Neuronal stem cell (in vitro differentiated cells): ENCODE measurements around the gene RMND5A.

Experiments used
- DNase-seq: peaks from one replicate; pipeline ENCODE4 v3.0.0-alpha.2; 2013; ENCODE audit warnings: low spot score
- H2AFZ ChIP-seq: one replicate; pipeline ENCODE4 v1.6.1; 2013; ENCODE audit warnings: mild to moderate bottlenecking, low read length, inconsistent platforms
- H2AK5ac ChIP-seq: 2 replicates; pipeline ENCODE4 v1.6.1; 2013; ENCODE audit warnings: low read depth, mild to moderate bottlenecking, inconsistent platforms, low read length, moderate library complexity, mixed read lengths
- H2BK120ac ChIP-seq: 2 replicates; pipeline ENCODE4 v1.6.1; 2013; ENCODE audit warnings: low read depth, mild to moderate bottlenecking, inconsistent platforms, low read length, moderate library complexity, mixed read lengths
- H2BK12ac ChIP-seq: one replicate; pipeline ENCODE4 v1.6.1; 2013; ENCODE audit warnings: low read length, inconsistent platforms
- H2BK15ac ChIP-seq: 2 replicates; pipeline ENCODE4 v1.6.1; 2013; ENCODE audit warnings: mild to moderate bottlenecking, low read length, inconsistent platforms, mixed read lengths
- H2BK5ac ChIP-seq: one replicate; pipeline ENCODE4 v1.6.1; 2013; ENCODE audit warnings: inconsistent platforms, mild to moderate bottlenecking, low read length, moderate library complexity
- H3K14ac ChIP-seq: one replicate; pipeline ENCODE4 v1.6.1; 2013; ENCODE audit warnings: low read length, inconsistent platforms
- H3K18ac ChIP-seq: 2 replicates; pipeline ENCODE4 v1.6.1; 2013; ENCODE audit warnings: low read length, inconsistent platforms
- H3K23ac ChIP-seq: 2 replicates; pipeline ENCODE4 v1.6.1; 2013; ENCODE audit warnings: low read depth, mild to moderate bottlenecking, mixed read lengths, low read length, inconsistent platforms; ENCODE audit not compliant: poor library complexity
- H3K27ac ChIP-seq: replicated peaks from 3 replicates; pipeline ENCODE4 v1.5.1; 2013; ENCODE audit warnings: low read length, inconsistent platforms
- H3K27me3 ChIP-seq, 3 experiments: 2 replicates each; pipeline ENCODE4 v1.6.1; 2013; ENCODE audit warnings: low read length in 3 of 3, mild to moderate bottlenecking in 2 of 3, inconsistent platforms in 1 of 3, low read depth in 1 of 3, mixed read lengths in 1 of 3, moderate library complexity in 1 of 3; ENCODE audit not compliant: control insufficient read depth in 3 of 3, insufficient read depth in 3 of 3
- H3K36me3 ChIP-seq, 2 donors: replicated peaks in 1 of 2; 2 replicates each; pipeline ENCODE4 v1.6.1; 2013; ENCODE audit warnings: low read length in 2 of 2; ENCODE audit not compliant: control insufficient read depth in 2 of 2, insufficient read depth in 2 of 2
- H3K4ac ChIP-seq: 2 replicates; pipeline ENCODE4 v1.6.1; 2013; ENCODE audit warnings: inconsistent platforms, mild to moderate bottlenecking, low read length, moderate library complexity
- H3K4me1 ChIP-seq, 2 donors: 1 replicate in 1 of 2; 2 replicates in 1 of 2; pipeline ENCODE4 v1.6.1; 2013; ENCODE audit warnings: low read length in 2 of 2, low read depth in 1 of 2; ENCODE audit not compliant: control insufficient read depth in 2 of 2, insufficient read depth in 1 of 2
- H3K4me2 ChIP-seq: one replicate; pipeline ENCODE4 v1.6.1; 2013; ENCODE audit warnings: mild to moderate bottlenecking, low read length, inconsistent platforms; ENCODE audit not compliant: insufficient read depth, poor library complexity, severe bottlenecking
- H3K4me3 ChIP-seq, 2 donors: 2 replicates each; pipeline ENCODE4 v1.5.1; 2013; ENCODE audit warnings: low read length in 2 of 2, mild to moderate bottlenecking in 2 of 2, inconsistent platforms in 1 of 2, moderate library complexity in 1 of 2
- H3K79me1 ChIP-seq: one replicate; pipeline ENCODE4 v1.6.1; 2013; ENCODE audit warnings: low read depth, mild to moderate bottlenecking, inconsistent platforms, low read length, moderate library complexity
- H3K9ac ChIP-seq: one replicate; pipeline ENCODE4 v1.6.1; 2013; ENCODE audit warnings: mild to moderate bottlenecking, low read depth, low read length, inconsistent platforms; ENCODE audit not compliant: poor library complexity
- H3K9me3 ChIP-seq, 2 donors: replicated peaks in 1 of 2; 2 replicates each; pipeline versions ENCODE3 to v1.6.1; 2013; ENCODE audit warnings: low read length in 2 of 2, mild to moderate bottlenecking in 2 of 2, inconsistent platforms in 1 of 2, low read depth in 1 of 2, mixed read lengths in 1 of 2, moderate library complexity in 1 of 2; ENCODE audit not compliant: control insufficient read depth in 2 of 2, insufficient read depth in 1 of 2
- H4K8ac ChIP-seq: one replicate; pipeline ENCODE4 v1.6.1; 2013; ENCODE audit warnings: low read depth, mild to moderate bottlenecking, inconsistent platforms, low read length, moderate library complexity
- H4K91ac ChIP-seq: one replicate; pipeline ENCODE4 v1.6.1; 2013; ENCODE audit warnings: low read length, low read depth, mild to moderate bottlenecking, inconsistent platforms; ENCODE audit not compliant: poor library complexity
- WGBS, 2 donors: extraction: QIAGEN DNeasy Blood & Tissue Kit; methylation state at CpG; one replicate each; pipeline ENCODE4 v1.1.7; 2013; ENCODE audit warnings: missing lambda C conversion rate in 2 of 2, mixed read lengths in 1 of 2; ENCODE audit not compliant: insufficient read length in 2 of 2, insufficient replicate concordance in 1 of 2; ENCODE audit errors: extremely low coverage in 2 of 2; 5-methylcytosine and 5-hydroxymethylcytosine counted together

Gene RMND5A

GRCh38 chr2:86770816-86771301 is 50.8 kb downstream of the RMND5A start:
- no peak overlapping the region for H3K18ac ChIP-seq
- no CpG with 5 or more reads among the region's 6 CpGs for WGBS, 2 donors
- H3K4me3 ChIP-seq, result no peak overlapping the region
- peaks cover 10 to 96% of the 10 kb centered on the region in 2 donors for H3K36me3 ChIP-seq
- H2BK12ac ChIP-seq, result no peak overlapping the region
- no peak overlapping the region for H2BK120ac ChIP-seq
- H3K27ac ChIP-seq, result no peak overlapping the region
- H2BK15ac ChIP-seq, result no peak overlapping the region
- H4K91ac ChIP-seq, result no peak overlapping the region
- H2AK5ac ChIP-seq, result no peak overlapping the region
- H3K4me1 ChIP-seq, result peaks cover 0 to 7% of the 10 kb centered on the region in 2 donors
- H4K8ac ChIP-seq, result no peak overlapping the region
- no peak overlapping the region for H3K23ac ChIP-seq
- H3K4me2 ChIP-seq, result no peak overlapping the region
- no peak overlapping the region for H3K14ac ChIP-seq
- H3K79me1 ChIP-seq, result peaks cover 1% of the 10 kb centered on the region
- peaks cover 0 to 2% of the 10 kb centered on the region in 2 donors for H3K9me3 ChIP-seq
- no peak overlapping the region for H3K9ac ChIP-seq
- no peak overlapping the region for H2BK5ac ChIP-seq
- no peak overlapping the region for H3K4ac ChIP-seq
- no peaks in the 10 kb centered on the region for H3K27me3 ChIP-seq
- no peak overlapping the region for H2AFZ ChIP-seq
- DNase-seq, result no peak

GRCh38 chr2:86772611-86773010 is 52.5 kb downstream of the RMND5A start:
- no peak overlapping the region for H2AFZ ChIP-seq
- no peak overlapping the region for H2BK15ac ChIP-seq
- no peak overlapping the region for H3K4me2 ChIP-seq
- H3K18ac ChIP-seq, result no peak overlapping the region
- H3K23ac ChIP-seq, result no peak overlapping the region
- H3K9me3 ChIP-seq, result peaks cover 0 to 2% of the 10 kb centered on the region in 2 donors
- DNase-seq, result no peak
- H3K79me1 ChIP-seq, result peaks cover 1% of the 10 kb centered on the region
- H3K36me3 ChIP-seq, result peaks cover 8 to 93% of the 10 kb centered on the region in 2 donors
- H2AK5ac ChIP-seq, result no peak overlapping the region
- no peak overlapping the region for H2BK120ac ChIP-seq
- WGBS, 2 donors, result no CpG with 5 or more reads among the region's 5 CpGs
- no peaks in the 10 kb centered on the region for H3K27me3 ChIP-seq
- H3K27ac ChIP-seq, result no peak overlapping the region
- no peak overlapping the region for H4K8ac ChIP-seq
- no peak overlapping the region for H3K9ac ChIP-seq
- no peak overlapping the region for H3K4me3 ChIP-seq
- no peak overlapping the region for H2BK12ac ChIP-seq
- peaks cover 0 to 7% of the 10 kb centered on the region in 2 donors for H3K4me1 ChIP-seq
- no peak overlapping the region for H4K91ac ChIP-seq
- H3K4ac ChIP-seq, result no peak overlapping the region
- no peak overlapping the region for H3K14ac ChIP-seq
- no peak overlapping the region for H2BK5ac ChIP-seq

GRCh38 chr2:86774862-86775261 is 54.8 kb downstream of the RMND5A start:
- Histone ChIP-seq H2BK15ac (no peak overlapping the region), H2AK5ac (no peak overlapping the region), H3K79me1 (peaks cover 1% of the 10 kb centered on the region), H2BK120ac (no peak overlapping the region), H3K23ac (no peak overlapping the region), H2BK12ac (no peak overlapping the region), H4K8ac (no peak overlapping the region), H3K18ac (no peak overlapping the region), H3K36me3 (peaks cover 4 to 74% of the 10 kb centered on the region in 2 donors), H4K91ac (no peak overlapping the region), H2AFZ (no peak overlapping the region), H3K27me3 (no peaks in the 10 kb centered on the region), H3K4me1 (peaks cover 0 to 7% of the 10 kb centered on the region in 2 donors), H3K4me2 (no peak overlapping the region), H2BK5ac (no peak overlapping the region), H3K4ac (no peak overlapping the region), H3K9me3 (peaks cover 0 to 2% of the 10 kb centered on the region in 2 donors), H3K14ac (no peak overlapping the region), H3K4me3 (no peak overlapping the region), H3K9ac (no peak overlapping the region), H3K27ac (no peak overlapping the region)
- no peak for DNase-seq
- WGBS, 2 donors, result no CpG with 5 or more reads among the region's 5 CpGs

GRCh38 chr2:86775338-86775737 is 55.2 kb downstream of the RMND5A start:
- H3K14ac ChIP-seq, result no peak overlapping the region
- H4K8ac ChIP-seq, result no peak overlapping the region
- no CpG with 5 or more reads among the region's 4 CpGs for WGBS, 2 donors
- H3K9me3 ChIP-seq, result peaks cover 0 to 2% of the 10 kb centered on the region in 2 donors
- H2BK15ac ChIP-seq, result no peak overlapping the region
- H2AFZ ChIP-seq, result no peak overlapping the region
- H2BK5ac ChIP-seq, result no peak overlapping the region
- H2AK5ac ChIP-seq, result no peak overlapping the region
- DNase-seq, result no peak
- H3K9ac ChIP-seq, result no peak overlapping the region
- no peak overlapping the region for H3K4me3 ChIP-seq
- H4K91ac ChIP-seq, result no peak overlapping the region
- H3K4me1 ChIP-seq, result peaks cover 0 to 7% of the 10 kb centered on the region in 2 donors
- H3K27me3 ChIP-seq, result no peaks in the 10 kb centered on the region
- no peak overlapping the region for H3K23ac ChIP-seq
- no peak overlapping the region for H2BK120ac ChIP-seq
- H3K4ac ChIP-seq, result no peak overlapping the region
- H3K4me2 ChIP-seq, result no peak overlapping the region
- peaks cover 4 to 69% of the 10 kb centered on the region in 2 donors for H3K36me3 ChIP-seq
- peaks cover 1% of the 10 kb centered on the region for H3K79me1 ChIP-seq
- H3K18ac ChIP-seq, result no peak overlapping the region
- H3K27ac ChIP-seq, result no peak overlapping the region
- H2BK12ac ChIP-seq, result no peak overlapping the region
